ENCODE data around the gene GALNT7.

Gene GALNT7

DNA sequence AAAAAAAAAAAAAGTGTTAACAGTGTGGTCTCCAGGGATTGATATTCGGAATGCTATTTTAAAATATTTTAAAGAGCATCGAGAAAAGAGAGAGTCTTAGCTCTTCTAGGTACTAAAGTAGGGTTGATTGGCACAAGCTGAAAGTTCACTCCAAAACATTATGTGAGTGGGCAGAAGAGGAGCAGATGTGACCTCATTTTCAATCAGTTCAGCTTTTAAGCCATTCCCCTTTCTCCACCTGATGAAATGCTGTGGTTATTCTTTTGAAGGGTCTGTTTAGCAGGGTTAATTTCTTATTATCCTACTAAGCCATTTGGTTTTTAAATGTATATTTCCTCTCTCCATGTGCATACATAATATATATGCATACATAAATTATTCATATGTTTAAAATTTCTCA lies 69.2 kb downstream of the GALNT7 start:
- DNase-seq = no peak

DNA sequence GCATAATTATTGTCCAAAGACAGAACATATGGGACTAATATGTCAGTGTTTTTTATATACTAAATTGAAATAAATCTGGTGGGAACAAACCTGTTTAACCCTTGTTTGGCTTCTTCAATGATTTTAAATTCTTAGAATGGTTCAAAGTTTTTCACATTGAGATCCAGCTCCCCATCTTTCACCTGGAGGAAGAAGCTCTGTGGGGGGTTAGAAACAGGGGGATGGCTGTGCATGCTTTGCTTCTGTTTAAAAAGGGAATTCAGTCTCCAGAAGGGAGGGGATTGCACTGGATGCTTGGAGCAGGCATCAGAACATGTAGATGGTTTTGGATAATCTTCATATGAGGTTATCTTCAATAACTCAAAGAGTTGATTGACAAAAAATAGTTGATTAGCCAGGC lies 72.1 kb downstream of the GALNT7 start:
- no peak for DNase-seq

DNA sequence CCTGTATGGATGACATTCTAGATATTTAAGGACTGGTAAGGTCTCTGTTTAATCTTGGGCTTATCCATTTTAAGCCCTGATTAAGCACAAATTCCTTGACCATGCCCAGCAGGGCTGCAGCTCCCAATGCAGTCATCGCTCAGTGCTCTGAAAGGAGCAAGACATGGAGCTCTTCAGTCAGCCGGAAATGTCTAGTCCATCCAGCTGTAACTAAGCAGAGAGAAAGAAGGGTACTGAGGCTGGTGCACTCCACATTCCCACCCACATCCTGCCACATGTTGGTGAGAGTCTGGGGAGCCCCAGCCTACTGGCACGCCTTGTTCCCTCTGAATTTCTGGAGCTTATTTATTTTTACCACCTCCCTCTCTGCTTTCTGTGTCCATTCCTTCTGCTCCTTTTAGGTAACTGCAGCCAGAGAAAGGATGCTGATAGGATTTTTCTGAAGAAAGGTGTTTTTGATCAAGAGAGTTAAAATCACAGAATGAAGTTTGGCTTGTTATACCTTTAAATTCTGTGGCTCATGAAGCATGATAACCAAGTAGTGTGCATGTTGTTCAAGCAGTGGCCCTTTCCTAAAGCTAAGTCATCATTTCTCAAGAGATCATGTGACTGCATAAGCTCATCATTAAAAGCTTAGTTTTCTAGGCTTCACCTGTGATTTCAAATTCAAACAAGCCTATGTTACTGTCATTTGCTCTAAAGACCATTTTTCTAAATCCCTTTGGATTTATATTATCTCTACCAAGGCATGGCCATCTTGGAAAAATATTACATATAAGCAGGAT lies 74.0 kb downstream of the GALNT7 start:
- no peak for DNase-seq

DNA sequence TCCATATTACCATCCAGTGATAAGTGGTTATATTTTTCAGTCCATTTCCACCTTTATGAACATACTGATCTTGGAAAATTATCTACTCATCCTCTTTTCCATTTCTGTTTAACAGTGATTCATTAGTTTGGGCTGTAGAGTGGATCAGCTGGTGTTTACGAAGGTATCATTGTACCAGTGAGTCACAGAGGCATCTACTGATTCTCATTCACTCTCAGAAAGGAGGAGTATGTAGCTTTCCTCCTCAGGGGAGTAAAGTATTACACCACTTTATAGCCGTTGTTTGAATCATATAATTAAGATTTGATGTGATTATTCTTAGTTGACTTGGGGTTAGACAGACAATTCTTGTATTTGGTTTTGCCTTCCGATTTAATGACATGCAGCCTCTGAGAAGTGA lies 74.7 kb downstream of the GALNT7 start:
- no peak for DNase-seq

DNA sequence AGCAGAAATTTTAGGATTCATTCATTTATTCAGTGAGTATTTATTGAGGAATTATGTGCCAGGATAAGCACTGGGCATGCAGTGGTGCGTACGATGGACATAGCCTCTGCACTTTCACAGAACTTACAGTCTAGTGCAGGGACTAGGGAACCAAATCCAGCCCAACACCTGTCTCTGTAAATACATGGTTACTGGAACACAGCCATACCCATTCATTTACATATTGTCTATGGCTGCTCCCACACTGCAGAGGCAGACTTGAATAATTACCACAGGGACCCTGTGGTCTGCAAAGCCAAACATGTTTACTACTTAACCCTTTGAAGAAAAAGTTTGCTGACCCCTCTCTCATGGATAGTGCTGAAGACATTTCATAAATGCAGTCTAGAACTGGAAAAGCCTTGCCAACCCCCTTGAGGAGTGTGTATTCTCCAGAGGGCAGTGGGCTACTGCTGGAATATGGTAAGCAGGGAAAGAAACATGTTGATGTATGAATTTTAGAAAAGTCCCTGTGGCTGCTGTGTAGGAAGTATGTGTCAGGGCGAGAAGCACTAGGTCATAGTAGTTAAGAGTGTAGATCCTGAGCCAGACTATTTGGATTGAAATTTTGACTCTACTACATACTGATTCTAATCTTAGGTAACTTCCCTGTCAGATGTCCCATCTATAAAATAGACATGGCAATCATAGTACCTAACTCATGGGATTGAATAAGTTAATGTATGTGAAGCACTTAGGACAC lies 75.5 kb downstream of the GALNT7 start:
- no peak for DNase-seq

DNA sequence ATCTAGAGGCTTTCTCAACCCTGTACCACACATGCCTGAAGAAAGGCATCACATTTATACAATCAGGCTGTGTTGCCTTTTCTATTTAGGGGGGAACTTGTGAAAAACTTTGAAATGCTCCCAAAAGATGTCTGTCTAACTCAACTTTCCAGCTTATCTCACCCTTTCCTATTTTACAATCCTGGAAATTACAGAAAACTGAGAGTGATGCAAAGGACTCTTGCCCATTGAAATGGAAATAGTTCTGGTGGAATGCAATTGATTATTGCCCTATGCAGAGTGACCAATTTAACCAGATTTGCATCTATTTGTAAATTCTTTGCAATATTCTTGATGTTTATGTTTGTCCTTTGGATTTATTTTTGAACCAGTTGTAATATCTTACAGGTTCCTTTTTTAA lies 77.3 kb downstream of the GALNT7 start:
- DNase-seq = no peak

DNA sequence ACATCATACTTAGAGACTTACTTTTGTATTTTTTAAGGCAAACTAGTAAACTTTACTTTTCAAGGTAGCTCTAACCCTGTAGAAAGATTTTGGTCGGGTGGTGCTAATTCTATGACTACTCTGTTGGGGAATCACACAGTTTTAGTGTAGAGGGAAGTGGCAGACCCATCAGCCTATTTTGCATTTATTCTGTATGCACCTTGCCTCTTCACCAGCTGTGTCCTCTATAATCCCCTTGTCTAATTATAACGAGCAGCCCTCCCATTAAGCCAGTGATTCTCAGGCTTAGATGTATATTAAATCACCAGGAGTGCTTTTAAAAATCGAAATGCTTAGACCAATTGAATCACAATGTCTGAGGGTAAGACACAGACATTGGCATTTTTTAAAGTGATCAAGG lies 78.1 kb downstream of the GALNT7 start:
- no peak for DNase-seq

DNA sequence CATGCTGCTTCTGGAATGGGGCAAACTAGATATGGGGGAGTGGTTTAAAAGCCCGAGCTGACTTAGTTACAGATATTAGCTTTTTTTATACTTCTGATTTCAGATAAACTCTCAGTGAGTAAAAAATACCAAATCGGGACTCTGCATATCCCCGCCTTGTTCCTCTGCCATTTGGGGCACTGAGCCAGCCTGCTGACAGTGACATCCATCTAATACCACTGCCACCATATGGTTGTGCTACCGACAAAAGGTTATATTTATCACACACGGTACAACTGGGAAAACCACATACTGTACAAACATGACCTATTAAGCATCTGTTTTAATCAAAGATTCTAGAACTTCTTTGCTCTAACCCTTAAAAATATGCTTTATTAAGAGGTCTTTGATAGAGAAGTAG lies 78.7 kb downstream of the GALNT7 start:
- no peak for DNase-seq

DNA sequence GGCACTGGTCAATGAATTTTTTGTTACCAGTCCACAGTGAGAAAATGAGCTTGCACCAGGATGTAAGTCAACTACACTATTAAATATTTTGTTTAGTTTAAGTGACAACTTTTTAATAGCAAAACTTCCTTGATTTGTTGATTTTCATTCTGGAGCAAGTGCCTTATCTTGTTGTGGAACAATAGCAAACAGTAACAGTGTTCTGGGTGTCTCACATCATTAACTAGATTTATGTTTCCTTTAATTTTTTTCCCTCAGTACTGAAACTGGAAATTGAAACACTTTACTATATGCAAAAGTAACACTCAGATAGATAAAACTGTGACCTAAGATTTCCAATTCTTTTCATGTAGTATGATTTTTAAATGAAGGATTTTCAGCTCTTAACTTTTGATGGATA lies 80.1 kb downstream of the GALNT7 start:
- no peak for DNase-seq

DNA sequence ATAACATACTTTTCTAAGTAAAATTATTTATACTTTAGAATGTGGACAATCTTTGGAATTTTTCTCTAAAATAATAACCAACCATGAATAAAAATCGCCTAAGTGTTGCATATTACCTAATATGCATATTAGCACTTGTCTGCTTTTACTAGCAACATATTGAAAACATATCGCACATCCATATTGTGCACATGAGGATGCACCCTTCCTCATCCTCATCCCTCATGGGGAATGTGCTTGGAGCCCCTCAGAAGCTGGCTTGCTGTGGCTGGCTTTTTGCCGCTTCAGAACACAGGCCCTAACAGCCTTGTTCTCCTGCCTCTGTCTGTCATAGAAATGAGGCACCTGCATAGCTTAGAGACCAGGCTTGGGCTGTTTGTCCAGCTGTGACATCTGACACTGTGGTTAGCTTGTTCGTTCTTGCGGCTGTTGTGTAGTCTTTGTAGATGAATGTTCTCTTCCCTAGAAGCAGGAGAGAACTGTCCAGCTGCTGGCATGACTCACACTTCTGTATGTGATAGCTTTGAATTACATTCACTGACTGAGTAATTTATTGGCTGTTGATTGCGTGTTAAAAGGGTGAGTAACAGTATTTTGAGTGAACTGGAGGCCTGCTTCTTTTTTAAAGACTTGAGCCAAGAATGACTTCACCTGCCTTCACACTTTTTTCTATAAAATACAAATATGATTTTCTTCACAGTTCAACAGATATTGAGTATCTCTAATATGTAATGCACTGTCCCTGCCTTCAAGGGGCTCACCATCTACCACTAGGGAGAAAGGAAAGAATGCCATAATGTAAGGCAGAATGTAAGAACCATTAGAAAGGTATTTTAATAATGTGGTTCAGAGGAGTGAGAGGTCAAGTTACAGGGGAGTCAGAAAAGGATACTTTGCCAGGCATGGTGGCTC lies 83.7 kb downstream of the GALNT7 start:
- DNase-seq = no peak

DNA sequence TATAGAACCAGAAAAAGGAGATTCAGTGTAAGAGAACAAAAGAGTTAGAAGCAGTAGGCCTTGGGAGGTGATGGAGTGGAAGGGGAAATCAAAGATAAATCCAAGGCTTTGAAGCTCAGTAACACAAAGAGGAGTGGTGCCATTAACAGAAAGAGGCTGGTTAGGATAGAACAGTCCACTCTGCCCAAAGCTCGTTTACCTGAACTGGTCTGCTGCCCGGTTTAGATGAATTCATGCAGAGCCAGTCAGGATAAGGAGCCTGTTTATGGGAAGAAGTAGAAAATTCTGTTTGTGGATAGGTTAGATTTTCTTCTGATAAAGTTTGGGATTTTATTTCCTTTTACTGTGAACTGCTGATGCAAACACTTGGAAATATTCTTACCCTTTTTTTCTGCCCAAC lies 85.0 kb downstream of the GALNT7 start:
- no peak for DNase-seq

DNA sequence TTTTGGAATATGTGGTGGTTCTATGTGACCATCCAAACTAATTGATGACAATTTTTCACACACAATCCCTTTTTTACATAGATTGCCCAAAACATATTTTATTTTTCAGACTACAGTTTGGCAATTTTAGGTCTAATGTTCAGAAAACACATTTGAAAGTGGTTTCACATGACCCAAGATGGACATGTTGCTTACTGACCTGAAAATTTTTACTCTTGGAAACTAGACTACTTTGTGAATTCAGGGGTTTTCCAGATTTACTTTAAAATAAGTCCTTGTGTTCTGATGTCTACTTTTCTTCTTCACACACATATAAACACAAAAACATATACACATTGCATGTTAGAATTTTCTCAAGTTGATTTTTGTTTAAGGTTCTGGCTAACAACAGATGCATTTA lies 86.0 kb downstream of the GALNT7 start:
- no peak for DNase-seq

DNA sequence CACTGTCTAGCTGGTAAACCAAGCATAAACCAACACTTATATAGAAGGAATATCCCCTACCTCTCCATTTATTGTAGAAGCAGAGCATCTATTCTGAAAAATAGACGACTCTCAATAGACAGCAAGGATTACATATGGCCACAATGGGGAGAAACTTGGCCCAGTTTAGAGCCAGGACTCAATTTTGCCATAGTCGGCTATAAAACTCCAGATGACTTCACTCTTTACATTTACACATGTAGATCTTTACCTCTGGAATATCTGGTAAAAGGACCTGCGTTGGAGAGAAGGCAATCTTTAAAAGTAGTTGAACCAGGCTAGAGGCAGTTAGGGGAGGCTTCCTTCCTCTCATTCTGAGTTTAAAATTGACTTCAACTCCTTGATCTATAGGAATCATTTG lies 88.2 kb downstream of the GALNT7 start:
- no peak for DNase-seq

DNA sequence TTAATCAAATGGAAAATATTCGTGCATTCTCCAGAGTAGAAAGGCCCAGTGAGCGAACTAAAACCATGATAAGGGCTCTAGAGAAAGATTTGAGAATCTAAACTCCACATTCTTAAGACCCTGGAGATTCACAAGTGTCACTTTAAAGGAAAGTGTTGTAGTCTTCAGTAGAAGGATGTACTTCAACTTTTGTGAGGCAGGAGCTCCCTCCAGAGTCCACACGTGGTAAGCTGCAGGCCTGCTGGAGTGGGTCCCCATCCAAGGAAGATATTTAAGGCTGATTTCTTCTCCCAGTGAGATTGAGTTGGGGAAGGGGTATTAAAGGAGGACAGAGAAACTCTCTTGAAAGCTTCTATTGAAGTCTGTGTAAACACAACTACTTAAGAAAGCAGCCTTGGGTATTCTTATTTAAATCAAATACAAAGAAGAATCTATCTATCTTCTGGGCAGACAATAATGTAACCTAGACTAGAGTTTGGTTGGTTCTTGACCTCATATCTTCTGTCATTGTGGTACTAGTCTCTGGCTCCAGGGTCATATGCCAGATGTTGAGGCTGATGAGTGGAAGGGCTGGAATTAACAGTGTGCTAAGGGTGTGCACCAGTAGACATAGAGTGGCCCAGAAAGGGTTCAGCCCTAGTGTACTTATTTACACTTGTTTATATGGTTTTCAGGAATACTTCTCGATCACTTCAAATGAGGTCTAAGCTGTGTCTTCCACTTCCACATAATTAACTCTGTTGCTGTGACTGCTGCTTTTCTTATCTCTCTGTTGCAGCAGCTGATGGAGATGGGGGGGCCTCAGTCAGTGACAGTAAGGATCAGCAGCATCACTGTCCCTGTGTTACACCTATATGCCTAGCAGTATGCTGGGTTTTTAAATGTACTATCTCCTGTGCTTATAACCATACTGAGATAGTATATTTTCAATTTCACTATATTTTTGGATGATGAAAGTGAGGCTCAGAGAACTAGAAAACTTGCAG lies 89.4 kb downstream of the GALNT7 start:
- DNase-seq = peak; percentile 54 to 66

DNA sequence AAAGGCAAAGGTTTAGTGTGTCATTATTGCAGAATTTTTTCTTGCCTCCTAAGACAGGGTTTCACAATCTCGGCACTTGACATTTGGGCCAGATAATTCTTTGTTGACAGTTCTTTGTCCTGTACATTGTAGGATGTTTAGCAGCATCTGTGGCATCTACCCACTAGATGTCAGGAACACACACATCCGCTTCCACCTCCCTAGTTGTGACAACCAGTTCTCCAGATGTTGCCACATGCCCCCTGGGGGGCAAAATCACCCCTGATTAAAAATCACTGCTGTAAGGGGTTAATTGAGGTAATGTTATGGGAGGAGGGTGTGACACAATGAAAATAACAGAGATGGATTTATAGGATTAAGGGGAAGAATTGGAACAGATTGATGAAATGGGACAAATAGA lies 90.3 kb downstream of the GALNT7 start:
- DNase-seq = no peak

DNA sequence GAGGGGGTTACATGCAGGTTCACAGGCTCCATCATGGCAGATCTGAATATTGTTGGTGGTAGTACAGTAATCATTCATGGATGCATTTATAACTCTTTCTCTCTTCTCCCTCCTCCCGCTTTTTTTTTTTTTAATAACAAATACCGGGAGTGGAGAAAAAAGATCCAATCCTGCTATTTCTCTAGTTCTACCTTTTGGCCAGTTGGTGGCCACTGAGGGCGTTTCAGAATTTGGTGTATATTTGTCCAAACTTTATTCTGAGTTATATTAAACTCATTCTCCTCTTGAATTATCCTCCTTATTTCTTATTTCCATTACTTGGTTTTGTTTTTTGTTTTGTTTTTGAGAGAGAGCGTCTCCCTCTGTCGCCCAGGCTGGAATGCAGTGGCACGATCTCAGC lies 90.7 kb downstream of the GALNT7 start:
- no peak for DNase-seq

DNA sequence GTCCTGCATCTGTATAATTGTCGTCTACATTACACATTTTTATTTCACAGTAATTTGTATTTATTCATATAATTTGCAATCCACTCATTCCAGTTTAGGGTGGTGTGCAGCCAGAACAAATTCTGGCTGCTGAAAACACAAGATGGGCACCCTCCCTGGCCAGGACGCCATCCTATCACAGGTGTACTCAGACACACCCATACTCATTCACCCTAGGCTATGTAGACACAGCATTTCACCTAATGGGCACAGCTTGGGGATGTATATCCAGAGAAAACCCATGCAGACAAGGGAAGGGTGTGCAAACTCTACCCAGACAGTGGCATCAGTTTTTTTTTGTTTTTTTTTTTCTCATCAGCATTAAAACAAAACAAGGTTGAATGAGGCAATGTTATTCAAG lies 92.4 kb downstream of the GALNT7 start:
- no peak for DNase-seq

DNA sequence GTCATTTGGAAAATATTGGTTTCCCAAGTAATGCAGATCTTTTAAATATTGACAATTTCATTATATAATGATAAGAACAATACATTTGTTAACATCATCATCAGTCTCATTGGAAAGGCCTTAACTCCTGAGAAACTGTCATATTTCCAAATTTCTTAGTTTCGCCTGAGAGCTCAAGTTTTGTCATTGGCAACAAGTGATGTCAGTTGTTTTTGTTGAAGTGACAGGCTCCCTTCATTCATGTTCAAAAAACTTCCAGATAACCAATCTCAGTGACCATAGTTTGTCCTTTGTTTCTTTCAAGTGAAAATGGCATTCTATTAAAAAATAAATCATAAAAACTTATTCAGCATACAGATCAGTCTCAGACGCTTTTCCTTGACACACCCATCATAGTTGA lies 93.8 kb downstream of the GALNT7 start:
- no peak for DNase-seq

DNA sequence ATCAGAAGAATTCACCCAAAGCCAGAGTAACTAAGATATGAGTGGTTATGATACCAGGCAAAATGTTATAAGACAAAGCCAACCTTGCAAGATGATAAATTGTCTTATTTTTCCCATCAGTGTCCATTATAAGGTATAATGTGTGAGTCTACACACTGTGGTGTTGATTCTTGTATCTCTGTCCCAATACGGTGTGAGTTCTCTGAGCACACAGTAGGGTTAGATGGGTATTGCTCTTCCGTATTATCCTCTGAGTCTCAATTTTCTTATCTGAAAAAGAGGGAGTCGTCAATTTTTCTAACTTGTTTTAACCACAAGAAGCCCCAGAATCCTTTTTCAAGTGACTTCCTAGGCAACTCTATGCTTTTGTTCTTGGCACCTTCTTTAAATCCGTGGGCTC lies 95.6 kb downstream of the GALNT7 start:
- no peak for DNase-seq

DNA sequence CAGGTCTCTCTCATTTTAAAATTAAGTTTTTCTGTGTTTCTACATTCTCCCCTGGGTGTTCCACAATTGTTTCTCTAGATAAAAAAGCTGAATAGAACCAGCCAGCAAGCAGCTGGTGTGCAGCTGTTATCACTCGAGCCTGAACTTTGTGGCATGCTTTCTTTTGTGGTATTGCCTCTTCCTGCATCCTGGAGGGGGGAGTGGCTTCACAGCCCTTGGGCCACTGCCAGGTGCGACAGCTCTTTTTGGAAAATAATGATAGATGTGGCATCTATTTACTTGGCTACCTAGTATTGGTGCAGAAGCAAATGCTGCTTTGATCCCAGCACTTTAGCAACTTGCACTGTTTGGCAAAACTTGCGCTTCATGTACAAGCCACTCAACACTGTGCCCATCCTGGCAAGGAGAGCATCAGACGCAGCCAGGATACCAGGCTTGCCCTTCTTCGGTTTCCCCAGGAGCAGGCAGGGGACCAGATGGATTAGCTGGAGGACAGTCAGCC lies 96.1 kb downstream of the GALNT7 start:
- peak; percentile 9 to 31 for DNase-seq

DNA sequence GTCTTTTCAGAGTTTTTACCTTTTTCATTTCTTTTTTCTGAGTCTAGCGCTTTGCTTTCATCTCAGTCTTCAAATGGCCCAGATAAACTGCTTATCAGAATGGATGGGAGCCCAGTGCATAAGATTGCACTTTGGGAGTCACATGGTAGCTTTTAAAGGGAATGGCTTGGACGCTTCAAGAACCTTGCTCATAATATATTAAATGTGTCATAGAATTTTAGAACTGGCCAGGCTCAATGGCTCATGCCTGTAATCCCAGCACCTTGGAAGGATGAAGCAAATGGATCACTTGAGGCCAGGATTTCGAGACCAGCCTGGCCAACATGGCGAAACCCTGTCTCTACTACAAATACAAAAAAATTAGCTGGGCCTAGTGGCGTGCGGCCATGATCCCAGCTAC lies 97.1 kb downstream of the GALNT7 start:
- no peak for DNase-seq

DNA sequence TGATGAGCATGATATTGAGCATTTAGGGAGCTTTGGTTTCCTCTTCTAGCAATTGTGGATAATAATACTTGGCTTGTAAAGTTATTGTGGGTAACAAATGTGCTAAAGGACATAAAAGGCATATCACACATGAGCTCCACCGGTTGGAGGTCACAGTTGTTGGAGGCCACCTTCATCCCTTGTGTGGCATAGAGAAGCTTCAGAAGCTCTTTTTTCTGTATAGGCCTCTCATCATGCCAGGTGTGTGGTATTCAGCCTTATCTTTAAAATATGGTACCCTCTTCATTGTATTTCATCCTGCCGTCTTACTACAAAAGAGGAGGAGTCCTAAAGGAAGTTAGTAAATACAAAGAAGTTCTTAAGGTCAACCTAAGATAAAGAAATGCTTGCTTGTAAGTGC lies 99.1 kb downstream of the GALNT7 start:
- no peak for DNase-seq

All from CD4-positive, alpha-beta T cell treated with Interferon alpha-2 for 1 hour (primary cell).